Superior temporal gyrus (tissue), 1 donor: ENCODE results near the gene ZMYM4.

Experiments used
- DNase-seq: peaks from one replicate; pipeline ENCODE4 v3.0.0-alpha.2; 2016; ENCODE audit errors: extremely low spot score

Gene ZMYM4

DNA sequence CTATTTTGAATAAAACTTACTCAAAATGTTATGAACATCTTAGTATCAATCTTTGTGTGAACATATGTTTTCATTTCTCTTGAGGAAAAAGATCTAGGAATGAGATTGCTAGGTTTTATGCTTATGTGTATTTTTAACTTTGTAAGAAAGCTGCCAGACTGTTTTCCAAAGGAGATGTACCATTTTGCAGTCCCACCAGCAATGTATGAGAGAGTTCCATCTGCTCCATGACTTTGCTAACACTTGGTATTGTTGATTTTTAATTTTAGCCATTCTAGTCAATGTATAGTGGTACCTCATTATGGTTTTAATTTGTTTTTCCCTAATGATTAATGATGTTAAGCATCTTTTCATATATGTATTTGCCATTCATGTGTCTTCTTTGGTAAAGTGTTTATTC, 132.5 kb downstream of the ZMYM4 start:
- no peak for DNase-seq

DNA sequence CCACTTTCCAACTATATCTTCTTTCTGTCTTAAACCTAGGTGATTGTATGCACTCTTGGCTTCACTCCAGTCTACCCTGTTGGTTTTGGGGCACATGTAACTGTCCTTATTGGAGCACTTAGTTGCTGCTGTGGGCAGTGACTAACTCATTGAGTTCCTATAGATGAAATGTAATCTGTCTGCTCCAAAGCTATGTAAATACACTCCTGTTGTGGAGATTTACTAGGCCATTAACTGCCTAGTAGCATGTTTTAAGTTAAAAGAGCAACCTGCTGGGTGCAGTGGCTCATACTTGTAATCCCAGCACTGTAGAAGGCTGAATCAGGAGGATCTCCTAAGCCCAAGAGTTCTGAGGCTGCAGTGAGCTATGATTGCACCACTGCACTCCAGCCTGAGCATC, 137.6 kb downstream of the ZMYM4 start:
- no peak for DNase-seq

DNA sequence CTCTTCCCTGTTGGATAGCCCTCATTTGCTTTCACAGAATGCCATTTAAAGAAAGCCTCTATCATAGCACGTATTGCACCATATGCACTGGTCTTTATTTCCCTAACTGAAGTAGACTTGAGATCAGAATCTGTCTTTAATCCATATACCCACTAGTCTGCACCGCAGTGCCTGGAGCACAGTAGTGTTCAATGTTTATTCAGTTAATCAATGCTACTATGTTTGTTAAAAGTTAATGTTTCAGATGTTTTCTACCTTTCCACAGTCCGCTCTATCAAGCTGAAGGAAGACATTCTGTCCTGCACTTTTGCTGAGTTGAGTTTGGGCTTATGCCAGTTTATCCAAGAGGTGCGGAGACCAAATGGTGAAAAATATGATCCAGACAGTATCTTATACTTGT, 139.2 kb downstream of the ZMYM4 start:
- no peak for DNase-seq

DNA sequence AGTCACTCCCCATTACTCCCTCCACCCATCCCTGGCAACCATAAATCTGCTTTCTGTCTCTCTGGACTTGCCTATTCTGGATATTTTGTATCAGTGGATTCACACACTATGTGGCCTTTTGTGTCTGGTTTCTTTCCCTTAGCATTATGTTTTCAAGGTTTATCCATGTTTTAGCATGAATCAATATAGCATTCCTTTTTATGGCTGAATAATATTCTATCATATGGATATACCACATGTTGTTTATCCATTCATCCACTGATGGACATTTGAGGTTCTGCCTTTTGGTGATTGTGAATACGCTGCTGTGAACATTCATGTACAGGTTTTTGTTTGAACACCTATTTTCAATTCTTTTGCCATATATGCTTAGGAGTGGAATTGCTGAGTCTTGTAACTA, 140.4 kb downstream of the ZMYM4 start:
- DNase-seq: no peak

DNA sequence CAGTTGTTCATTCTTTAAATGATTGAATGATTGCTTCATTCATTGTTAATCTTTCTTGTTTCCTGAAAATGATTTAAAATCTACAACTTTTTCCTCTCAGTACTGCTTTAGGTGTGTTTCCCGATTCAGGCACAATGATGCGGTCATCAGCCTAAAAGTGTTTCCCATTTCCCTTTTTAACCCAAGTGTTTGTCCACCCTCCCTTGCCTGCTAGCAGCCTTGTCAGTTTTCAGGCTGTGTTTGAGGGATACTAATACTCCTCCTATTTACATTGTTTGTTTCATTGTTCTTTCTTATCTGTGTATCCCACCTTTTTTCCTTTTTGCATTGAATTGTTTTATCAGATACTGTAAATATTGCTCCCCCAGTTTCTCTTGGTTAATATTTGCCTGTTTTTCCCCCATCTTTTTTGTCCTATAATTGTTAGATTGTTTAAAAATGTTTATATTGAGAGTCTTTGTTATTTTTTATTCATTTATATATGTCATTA, 157.6 kb downstream of the ZMYM4 start:
- DNase-seq: no peak

GRCh38 chr1:35428360-35428759, 159.9 kb downstream of the ZMYM4 start:
- DNase-seq: no peak

DNA sequence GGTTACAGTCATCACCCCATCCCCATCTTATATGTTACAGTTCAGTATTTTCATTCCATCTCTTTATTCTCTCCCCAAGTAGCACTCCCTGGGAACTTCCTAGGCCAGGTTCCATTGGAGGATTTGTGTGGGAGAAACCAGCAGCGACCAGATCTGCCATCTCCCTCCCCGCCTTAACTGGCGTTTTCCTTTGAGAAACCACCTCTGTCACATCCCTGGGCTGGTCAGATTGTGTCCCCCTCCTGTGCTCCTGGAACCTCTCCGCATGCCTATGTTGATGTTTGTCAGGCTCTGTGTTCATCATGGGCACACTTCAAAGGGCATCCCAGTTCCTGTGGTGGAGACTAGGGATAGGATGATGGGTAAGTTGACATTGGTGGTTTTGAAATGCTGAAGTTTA, 162.3 kb downstream of the ZMYM4 start:
- no peak for DNase-seq

DNA sequence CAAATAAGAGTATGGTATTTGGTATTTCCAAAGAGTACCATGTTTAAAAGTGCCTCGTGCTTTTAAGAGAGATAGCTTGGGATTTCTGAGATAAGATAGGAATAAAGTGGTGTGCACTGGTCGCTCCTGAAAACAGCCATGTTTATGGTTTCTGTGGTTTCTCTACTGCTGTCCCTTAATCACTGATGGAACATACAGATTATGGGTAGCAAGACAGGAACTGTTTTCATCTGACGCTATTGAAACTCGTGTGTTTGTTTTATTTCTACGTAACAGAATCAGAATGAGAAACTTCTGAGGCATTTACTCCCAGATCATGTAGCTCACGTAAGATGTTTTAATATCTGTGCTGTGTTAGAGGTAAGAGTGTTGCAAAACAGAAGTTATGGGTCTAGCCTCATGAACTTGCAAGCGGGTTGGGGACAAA, 162.7 kb downstream of the ZMYM4 start:
- DNase-seq: no peak

DNA sequence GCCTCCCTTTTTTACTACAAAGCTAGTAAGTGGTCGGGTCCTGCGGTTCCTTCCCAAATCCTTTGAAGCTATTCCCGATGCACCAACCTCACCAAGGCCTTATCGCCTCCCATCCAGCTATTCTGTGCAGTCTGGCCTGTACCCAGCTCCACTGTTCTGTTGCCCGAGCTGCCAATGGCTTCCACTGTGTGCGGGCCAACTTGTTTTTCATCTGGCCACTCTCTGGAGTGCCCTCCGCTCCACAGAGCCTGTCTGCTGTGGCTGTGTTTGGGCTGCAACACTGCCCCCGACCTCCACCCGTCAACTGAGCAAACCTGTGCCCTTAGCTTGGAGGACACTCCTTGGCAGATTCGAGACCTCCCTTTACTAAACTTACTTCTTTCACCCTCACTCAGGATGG, 163.7 kb downstream of the ZMYM4 start:
- DNase-seq: peak; percentile 62

DNA sequence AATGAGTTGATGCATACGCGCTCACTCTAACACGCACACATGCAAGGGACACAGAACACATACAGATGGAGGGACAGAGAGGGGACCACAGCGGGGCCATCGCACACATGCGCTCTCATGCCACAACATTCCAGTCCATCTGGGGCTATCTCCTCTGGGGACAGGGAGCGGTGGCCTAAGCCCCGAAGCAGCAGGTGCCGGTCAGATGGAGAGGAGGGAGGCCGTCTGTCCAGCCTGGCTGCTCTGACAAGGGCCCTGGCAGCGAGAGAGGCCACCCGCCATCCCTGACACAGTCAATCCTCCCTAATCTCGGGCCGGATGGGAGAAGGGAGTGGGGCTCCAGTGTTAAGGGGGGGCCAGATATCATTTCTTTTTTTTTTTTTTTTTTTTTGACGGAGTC, 165.2 kb downstream of the ZMYM4 start:
- DNase-seq: no peak

DNA sequence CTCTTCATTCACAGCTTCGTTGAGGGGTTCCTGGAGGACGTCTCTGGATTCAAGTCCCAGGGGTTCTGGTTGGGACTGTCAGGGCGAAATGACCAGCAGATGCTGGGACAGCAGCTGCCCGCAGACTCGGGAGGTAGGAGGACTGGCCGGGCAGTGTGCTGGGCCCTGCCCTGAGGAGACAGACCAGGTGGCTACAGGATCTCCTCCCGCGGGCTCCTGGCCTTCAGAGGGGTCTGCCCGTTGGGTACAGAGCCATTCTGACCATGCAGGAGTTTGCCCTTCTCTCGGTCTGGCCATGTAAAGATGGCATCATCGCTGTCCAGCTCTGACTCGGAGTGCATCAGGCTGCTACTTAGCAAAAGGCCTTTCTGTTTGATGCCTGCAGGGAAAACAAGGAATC, 166.2 kb downstream of the ZMYM4 start:
- DNase-seq: no peak

GRCh38 chr1:35436078-35436477, 167.6 kb downstream of the ZMYM4 start:
- no peak for DNase-seq

GRCh38 chr1:35437200-35437599, 168.7 kb downstream of the ZMYM4 start:
- DNase-seq: no peak

- no peak for DNase-seq
Measured at GRCh38 chr1:35439626-35440025, 171.1 kb downstream of the ZMYM4 start.

DNA sequence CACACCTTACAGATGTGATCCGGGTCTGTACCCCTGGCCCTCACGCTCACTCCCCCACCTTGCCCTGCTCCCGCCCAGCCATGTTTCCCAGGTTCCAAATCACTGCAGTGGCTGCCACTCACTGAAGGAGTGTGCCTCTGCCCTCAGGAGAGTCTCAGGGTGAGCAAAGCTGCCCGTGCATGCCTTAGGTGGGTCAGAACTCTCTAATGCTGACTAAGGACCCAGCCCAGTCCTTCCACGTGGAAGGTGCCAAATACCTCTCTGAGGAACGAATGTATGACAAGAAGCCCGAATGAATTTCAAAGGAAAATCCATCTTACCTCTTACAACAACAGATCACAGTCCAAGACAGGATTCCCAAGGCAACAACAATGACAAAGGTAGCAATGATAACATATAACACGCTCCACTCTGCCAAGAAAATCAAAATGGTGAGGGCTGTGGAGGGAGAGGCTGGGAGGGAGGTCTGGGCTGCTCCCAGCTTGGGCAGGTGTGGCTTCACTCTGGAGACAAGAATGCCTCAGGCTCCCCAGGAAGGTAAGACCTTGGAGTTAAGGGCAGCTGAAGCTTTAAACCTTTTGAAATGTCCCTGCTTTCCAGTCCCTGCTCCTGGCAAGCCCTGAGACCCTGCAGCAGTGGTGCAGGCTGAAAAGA, 173.5 kb downstream of the ZMYM4 start:
- DNase-seq: no peak

GRCh38 chr1:35442734-35443133, 174.2 kb downstream of the ZMYM4 start:
- DNase-seq: peak; percentile 66

- DNase-seq: no peak
Measured at GRCh38 chr1:35443768-35444518, 175.4 kb downstream of the ZMYM4 start.

GRCh38 chr1:35444519-35444774, 175.9 kb downstream of the ZMYM4 start:
- no peak for DNase-seq

GRCh38 chr1:35447278-35447677, 178.8 kb downstream of the ZMYM4 start:
- no peak for DNase-seq

- no peak for DNase-seq
Measured at GRCh38 chr1:35448344-35448801, 179.9 kb downstream of the ZMYM4 start.

- no peak for DNase-seq
Measured at GRCh38 chr1:35449334-35450008, 181.0 kb downstream of the ZMYM4 start.

DNA sequence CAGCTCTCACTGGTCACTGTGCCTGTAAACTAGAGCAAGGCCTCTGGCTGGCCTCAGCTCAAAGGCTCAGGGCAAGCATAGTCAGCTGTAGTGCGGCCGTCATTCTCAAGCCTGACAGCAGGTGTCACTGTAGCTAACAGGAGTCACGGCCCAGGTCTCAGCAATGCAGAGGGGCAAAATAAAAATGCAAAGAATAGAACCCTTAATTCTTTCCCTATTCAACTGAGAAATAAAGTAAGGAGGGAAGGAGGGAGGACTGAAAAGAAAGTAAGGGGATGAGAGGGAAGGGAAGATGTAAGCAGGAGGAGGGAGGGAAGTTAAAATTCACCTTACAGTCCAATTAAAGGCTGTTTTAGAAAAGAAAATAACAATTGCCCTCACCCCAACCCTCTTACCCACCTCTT, 182.6 kb downstream of the ZMYM4 start:
- peak; percentile 93 for DNase-seq
